GM23338 (cell line): ENCODE data around the gene SIRT7. TPM values are rescaled to one million over a fixed set of nuclear protein-coding genes. Genes with fewer than 3 reads are reported as not detected.

Experiments used
- ATAC-seq: fragments of 200-7000 bp; cut with Tn5 transposase; 3 replicates; pipeline ENCODE4 v1.9.1; 2020
- DNase-seq: peaks from one replicate; pipeline ENCODE4 v3.0.0-alpha.2; 2015; ENCODE audit warnings: low spot score
- H2AFZ ChIP-seq: fragments of 200-600 bp; sonication (generic); 2 replicates; pipeline ENCODE4 v1.8.0; 2016; ENCODE audit warnings: antibody characterized with exemption, mild to moderate bottlenecking, moderate library complexity
- H3F3A ChIP-seq: fragments of 200-600 bp; sonication (generic); replicated peaks from 2 replicates; pipeline ENCODE4 v1.8.0; 2017; ENCODE audit warnings: antibody characterized with exemption, mixed run types, low read depth
- H3K27ac ChIP-seq: fragments of 200-600 bp; sonication (generic); 2 replicates; pipeline ENCODE4 v1.6.1; 2016; ENCODE audit warnings: low read depth
- H3K27me3 ChIP-seq: fragments of 200-600 bp; sonication (generic); 2 replicates; pipeline ENCODE4 v1.8.0; 2016; ENCODE audit warnings: mild to moderate bottlenecking, mixed run types, moderate library complexity; ENCODE audit not compliant: insufficient read depth
- H3K36me3 ChIP-seq: fragments of 200-600 bp; sonication (generic); 2 replicates; pipeline ENCODE4 v1.8.0; 2016; ENCODE audit warnings: mild to moderate bottlenecking; ENCODE audit not compliant: insufficient read depth
- H3K4me1 ChIP-seq: fragments of 200-600 bp; sonication (generic); 2 replicates; pipeline ENCODE4 v1.8.0; 2016; ENCODE audit warnings: mild to moderate bottlenecking, moderate library complexity; ENCODE audit not compliant: insufficient read depth
- H3K4me2 ChIP-seq: fragments of 200-600 bp; sonication (generic); 2 replicates; pipeline ENCODE4 v1.7.1; 2017; ENCODE audit warnings: mixed run types
- H3K4me3 ChIP-seq: fragments of 200-600 bp; sonication (generic); 2 replicates; pipeline ENCODE4 v1.6.1; 2016; ENCODE audit warnings: mixed run types
- H3K79me2 ChIP-seq: fragments of 200-600 bp; sonication (generic); replicated peaks from 2 replicates; pipeline ENCODE4 v1.8.0; 2017; ENCODE audit warnings: mild to moderate bottlenecking; ENCODE audit not compliant: insufficient read depth
- H3K9me2 ChIP-seq: fragments of 200-600 bp; sonication (generic); 2 replicates; pipeline ENCODE4 v1.8.0; 2017; ENCODE audit not compliant: insufficient read depth
- H4K20me1 ChIP-seq: fragments of 200-600 bp; sonication (generic); replicated peaks from 2 replicates; pipeline ENCODE4 v1.8.0; 2017; ENCODE audit warnings: mild to moderate bottlenecking; ENCODE audit not compliant: insufficient read depth
- H3K27ac Mint-ChIP-seq: 2 replicates; pipeline ENCODE4 v1.8.0; 2020; ENCODE audit warnings: inconsistent platforms, mild to moderate bottlenecking, moderate library complexity, mixed read lengths
- H3K27me3 Mint-ChIP-seq: 3 replicates; pipeline ENCODE4 v1.8.0; 2022; ENCODE audit warnings: low read depth, mild to moderate bottlenecking, moderate library complexity, mixed read lengths, inconsistent platforms; ENCODE audit not compliant: insufficient read depth, poor library complexity
- H3K36me3 Mint-ChIP-seq: 3 replicates; pipeline ENCODE4 v1.8.0; 2021; ENCODE audit warnings: low read depth, mild to moderate bottlenecking, inconsistent platforms, moderate library complexity, mixed read lengths
- H3K4me1 Mint-ChIP-seq: 3 replicates; pipeline ENCODE4 v1.8.0; 2020; ENCODE audit warnings: mild to moderate bottlenecking, inconsistent platforms, mixed read lengths
- H3K4me3 Mint-ChIP-seq: 3 replicates; pipeline ENCODE4 v1.8.0; 2021; ENCODE audit warnings: moderate library complexity, mild to moderate bottlenecking, inconsistent platforms, mixed read lengths
- H3K9me3 Mint-ChIP-seq: 3 replicates; pipeline ENCODE4 v1.8.0; 2020; ENCODE audit warnings: moderate library complexity, mild to moderate bottlenecking, inconsistent platforms, mixed read lengths
- EZH2 ChIP-seq: fragments of 200-600 bp; sonication (generic); IDR thresholded peaks from one replicate; pipeline ENCODE4 v1.8.0; 2017; ENCODE audit warnings: antibody characterized with exemption, mild to moderate bottlenecking, low read depth; ENCODE audit not compliant: unreplicated experiment
- NANOG ChIP-seq: IDR thresholded peaks from 2 replicates; pipeline ENCODE4 v1.6.1; 2016; ENCODE audit warnings: antibody characterized with exemption, borderline replicate concordance
- POLR2AphosphoS5 ChIP-seq: IDR thresholded peaks from 2 replicates; pipeline ENCODE4 v1.6.1; 2016; ENCODE audit warnings: antibody characterized with exemption, low read depth
- ZNF114 ChIP-seq: fragments of 250-450 bp; sonication (Bioruptor Pico); IDR thresholded peaks from 2 replicates; pipeline ENCODE4 v1.5.0; 2020; ENCODE audit warnings: mild to moderate bottlenecking, moderate library complexity
- ZNF331 ChIP-seq: fragments of 250-450 bp; sonication (Bioruptor Pico); IDR thresholded peaks from 2 replicates; pipeline ENCODE4 v1.5.0; 2020; ENCODE audit warnings: low read depth, mild to moderate bottlenecking, moderate library complexity
- polyA plus RNA-seq: library from polyadenylated mRNA; unstranded; fragments of >200 nt; fragmentation: Nextera tagmentation; extraction: Ambion mirVana; gene quantifications from 2 replicates; pipeline ENCODE4 v1.2.1, GENCODE V29; 2016
- total RNA-seq: library from RNA; depleted of rRNA; stranded (reverse); fragments of >200 nt; shearing (Covaris generic); gene quantifications from 2 replicates; pipeline ENCODE4 v1.2.3, GENCODE V29; 2014
- TF ChIP-seq, protein P1 (sequence below), 2 experiments: fragments of 200-600 bp in 1 of 2; sonication (generic) in 1 of 2; conservative IDR thresholded peaks; 2 replicates each; pipeline versions ENCODE4 v1.5.1 to v1.6.1; 2016 to 2017; ENCODE audit warnings: antibody characterized with exemption in 2 of 2, low read depth in 2 of 2, mild to moderate bottlenecking in 2 of 2, moderate library complexity in 1 of 2
- TF ChIP-seq, protein P2 (sequence below): IDR thresholded peaks from one replicate; pipeline ENCODE4 v1.6.1; 2018; ENCODE audit warnings: antibody characterized with exemption; ENCODE audit not compliant: unreplicated experiment
- TF ChIP-seq, protein P3 (sequence below): IDR thresholded peaks from 2 replicates; pipeline ENCODE4 v1.6.1; 2016; ENCODE audit warnings: antibody characterized with exemption

The SIRT7 gene
- total and polyA plus RNA-seq, 2 experiments from 2014 or later = 16.3 to 20.8 TPM

DNA sequence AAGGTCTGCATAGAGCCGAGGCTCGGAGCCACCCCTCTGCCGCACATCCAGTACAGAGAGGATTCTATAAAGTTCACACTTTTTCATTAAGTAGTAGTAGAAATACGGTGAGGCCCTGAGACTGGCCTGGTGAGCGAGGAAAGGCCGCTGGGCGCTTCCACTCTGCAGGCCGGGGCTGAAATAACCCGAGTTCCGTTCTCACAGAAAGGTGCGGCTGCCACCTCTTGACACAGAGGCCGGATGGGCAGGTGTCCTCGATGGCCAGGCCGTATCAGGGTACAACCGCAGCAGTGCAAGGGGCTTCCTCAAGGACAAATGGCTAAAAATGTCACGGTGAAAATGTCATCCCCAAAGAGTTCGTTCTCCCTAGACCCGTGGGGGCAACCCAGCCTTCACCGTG lies 6.0 kb downstream of the SIRT7 start:
- Mint-ChIP-seq H3K27me3 (peaks cover 18% of the 10 kb centered on the region), H3K9me3 (no peaks in the 10 kb centered on the region), H3K36me3 (peaks cover 39% of the 10 kb centered on the region), H3K4me1 (peaks cover 9% of the 10 kb centered on the region), H3K27ac (no peak overlapping the region), H3K4me3 (peak overlapping the region; percentile 59)
- ATAC-seq (no peak), DNase-seq (no peak)
- H3K27me3 ChIP-seq = no peaks in the 10 kb centered on the region
- peak overlapping the region; percentile 71 for H3K4me2 ChIP-seq
- TF ChIP-seq ZNF114 (CRISPR knock-in tag) (no peak), ZNF331 (CRISPR knock-in tag) (no peak), EZH2 (no peak), POLR2AphosphoS5 (no peak), NANOG (no peak)
- TF ChIP-seq, protein P1, sequence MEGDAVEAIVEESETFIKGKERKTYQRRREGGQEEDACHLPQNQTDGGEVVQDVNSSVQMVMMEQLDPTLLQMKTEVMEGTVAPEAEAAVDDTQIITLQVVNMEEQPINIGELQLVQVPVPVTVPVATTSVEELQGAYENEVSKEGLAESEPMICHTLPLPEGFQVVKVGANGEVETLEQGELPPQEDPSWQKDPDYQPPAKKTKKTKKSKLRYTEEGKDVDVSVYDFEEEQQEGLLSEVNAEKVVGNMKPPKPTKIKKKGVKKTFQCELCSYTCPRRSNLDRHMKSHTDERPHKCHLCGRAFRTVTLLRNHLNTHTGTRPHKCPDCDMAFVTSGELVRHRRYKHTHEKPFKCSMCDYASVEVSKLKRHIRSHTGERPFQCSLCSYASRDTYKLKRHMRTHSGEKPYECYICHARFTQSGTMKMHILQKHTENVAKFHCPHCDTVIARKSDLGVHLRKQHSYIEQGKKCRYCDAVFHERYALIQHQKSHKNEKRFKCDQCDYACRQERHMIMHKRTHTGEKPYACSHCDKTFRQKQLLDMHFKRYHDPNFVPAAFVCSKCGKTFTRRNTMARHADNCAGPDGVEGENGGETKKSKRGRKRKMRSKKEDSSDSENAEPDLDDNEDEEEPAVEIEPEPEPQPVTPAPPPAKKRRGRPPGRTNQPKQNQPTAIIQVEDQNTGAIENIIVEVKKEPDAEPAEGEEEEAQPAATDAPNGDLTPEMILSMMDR (conservative IDR thresholded peaks at IDR 0.05; ENCODE audit: low read depth in 2 of 2) = 0 out of 4 replicates have a peak, but pooled peaks of 1 of the 2 experiments have one; percentile 5
- TF ChIP-seq, protein P2, sequence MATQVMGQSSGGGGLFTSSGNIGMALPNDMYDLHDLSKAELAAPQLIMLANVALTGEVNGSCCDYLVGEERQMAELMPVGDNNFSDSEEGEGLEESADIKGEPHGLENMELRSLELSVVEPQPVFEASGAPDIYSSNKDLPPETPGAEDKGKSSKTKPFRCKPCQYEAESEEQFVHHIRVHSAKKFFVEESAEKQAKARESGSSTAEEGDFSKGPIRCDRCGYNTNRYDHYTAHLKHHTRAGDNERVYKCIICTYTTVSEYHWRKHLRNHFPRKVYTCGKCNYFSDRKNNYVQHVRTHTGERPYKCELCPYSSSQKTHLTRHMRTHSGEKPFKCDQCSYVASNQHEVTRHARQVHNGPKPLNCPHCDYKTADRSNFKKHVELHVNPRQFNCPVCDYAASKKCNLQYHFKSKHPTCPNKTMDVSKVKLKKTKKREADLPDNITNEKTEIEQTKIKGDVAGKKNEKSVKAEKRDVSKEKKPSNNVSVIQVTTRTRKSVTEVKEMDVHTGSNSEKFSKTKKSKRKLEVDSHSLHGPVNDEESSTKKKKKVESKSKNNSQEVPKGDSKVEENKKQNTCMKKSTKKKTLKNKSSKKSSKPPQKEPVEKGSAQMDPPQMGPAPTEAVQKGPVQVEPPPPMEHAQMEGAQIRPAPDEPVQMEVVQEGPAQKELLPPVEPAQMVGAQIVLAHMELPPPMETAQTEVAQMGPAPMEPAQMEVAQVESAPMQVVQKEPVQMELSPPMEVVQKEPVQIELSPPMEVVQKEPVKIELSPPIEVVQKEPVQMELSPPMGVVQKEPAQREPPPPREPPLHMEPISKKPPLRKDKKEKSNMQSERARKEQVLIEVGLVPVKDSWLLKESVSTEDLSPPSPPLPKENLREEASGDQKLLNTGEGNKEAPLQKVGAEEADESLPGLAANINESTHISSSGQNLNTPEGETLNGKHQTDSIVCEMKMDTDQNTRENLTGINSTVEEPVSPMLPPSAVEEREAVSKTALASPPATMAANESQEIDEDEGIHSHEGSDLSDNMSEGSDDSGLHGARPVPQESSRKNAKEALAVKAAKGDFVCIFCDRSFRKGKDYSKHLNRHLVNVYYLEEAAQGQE = no peak
- TF ChIP-seq, protein P3, sequence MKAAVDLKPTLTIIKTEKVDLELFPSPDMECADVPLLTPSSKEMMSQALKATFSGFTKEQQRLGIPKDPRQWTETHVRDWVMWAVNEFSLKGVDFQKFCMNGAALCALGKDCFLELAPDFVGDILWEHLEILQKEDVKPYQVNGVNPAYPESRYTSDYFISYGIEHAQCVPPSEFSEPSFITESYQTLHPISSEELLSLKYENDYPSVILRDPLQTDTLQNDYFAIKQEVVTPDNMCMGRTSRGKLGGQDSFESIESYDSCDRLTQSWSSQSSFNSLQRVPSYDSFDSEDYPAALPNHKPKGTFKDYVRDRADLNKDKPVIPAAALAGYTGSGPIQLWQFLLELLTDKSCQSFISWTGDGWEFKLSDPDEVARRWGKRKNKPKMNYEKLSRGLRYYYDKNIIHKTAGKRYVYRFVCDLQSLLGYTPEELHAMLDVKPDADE = no peak
- no peaks in the 10 kb centered on the region for H3K9me2 ChIP-seq
- H3F3A ChIP-seq = peaks cover 33% of the 10 kb centered on the region
- peaks cover 12% of the 10 kb centered on the region for H3K4me1 ChIP-seq
- H3K27ac ChIP-seq = peak overlapping the region; percentile 85; the same call in 1 of the 2 replicates
- H3K36me3 ChIP-seq = peaks cover 6% of the 10 kb centered on the region; the same call in 1 of the 2 replicates
- H2AFZ ChIP-seq = no peak overlapping the region; the same call in 1 of the 2 replicates
- peak overlapping the region; percentile 53 for H3K4me3 ChIP-seq
- H4K20me1 ChIP-seq = peaks cover 9% of the 10 kb centered on the region
- H3K79me2 ChIP-seq = peaks cover 16% of the 10 kb centered on the region
